ENCODE measurements around the gene VMP1. TPM values are rescaled to one million over a fixed set of nuclear protein-coding genes. Genes with fewer than 3 reads are reported as not detected.

VMP1 gene
- total and polyA plus RNA-seq, 2 of the 13 experiments (the other 11 are each of a cell fraction or from before 2014, with no cell fraction given): 186 to 271 TPM

- no peak for TF ChIP-seq CEBPZ (IDR thresholded peaks at IDR 0.05; ENCODE audit: low read length)
- no peak for TF ChIP-seq ZNF672 (CRISPR knock-in tag; IDR thresholded peaks at IDR 0.05)
- TF ChIP-seq PPARG (CRISPR knock-in tag; conservative IDR thresholded peaks at IDR 0.05): peak; percentile 95
- peak; percentile 10; the same call in 1 of the 2 replicates for TF ChIP-seq ZNF317 (CRISPR knock-in tag; IDR thresholded peaks at IDR 0.05)
- peak; percentile 60; the same call in 1 of the 2 replicates for TF ChIP-seq ZNF740 (CRISPR knock-in tag; IDR thresholded peaks at IDR 0.05)
- no peak for TF ChIP-seq ZNF407 (CRISPR knock-in tag; IDR thresholded peaks at IDR 0.05; ENCODE audit: not compliant biosample characterization)
- TF ChIP-seq ZNF326 (CRISPR knock-in tag; IDR thresholded peaks at IDR 0.05; ENCODE audit: borderline replicate concordance): no peak
- no peak for TF ChIP-seq ZNF891 (CRISPR knock-in tag; IDR thresholded peaks at IDR 0.05)
- TF ChIP-seq NCOR1 (IDR thresholded peaks at IDR 0.05; ENCODE audit: borderline replicate concordance, low read length): peak; percentile 83; the same call in 1 of the 2 replicates
- peak; percentile 68 for TF ChIP-seq ZNF770 (CRISPR knock-in tag; IDR thresholded peaks at IDR 0.05)
- no peak for TF ChIP-seq PHB2 (IDR thresholded peaks at IDR 0.05; ENCODE audit: partially characterized antibody)
- TF ChIP-seq ZNF34 (CRISPR knock-in tag; IDR thresholded peaks at IDR 0.05; ENCODE audit: borderline replicate concordance): peak; percentile 89; the same call in 1 of the 2 replicates
- TF ChIP-seq ELF1 (CRISPR knock-in tag; IDR thresholded peaks at IDR 0.05): peak; percentile 84
- no peak; the same call in 1 of the 2 replicates for TF ChIP-seq ZNF354B (CRISPR knock-in tag; IDR thresholded peaks at IDR 0.05)
- peak; percentile 96 for TF ChIP-seq RARA (CRISPR knock-in tag; IDR thresholded peaks at IDR 0.05)
Measured at GRCh38 chr17:59786536-59787319, 79.3 kb downstream of the VMP1 start (continued).
